Calu3 (cell line): Measurements from ENCODE around the gene DPH1. TPM values are rescaled to one million over a fixed set of nuclear protein-coding genes. Genes with fewer than 3 reads are reported as not detected.
A peak's percentile ranks its signal among the peaks of the same experiment; 100 is the strongest.

Source experiments
- BruUV-seq: library from RNA; stranded (reverse); fragments of 400-500 nt; replicated peaks from 2 replicates; lab custom pipeline; 2021; lab: Mats Ljungman, UMichigan
- CTCF ChIA-PET: fragments of 300-600 bp; sonication (Branson Sonifier 250); formaldehyde crosslinking; loops from one replicate; lab custom pipeline; 2022; ENCODE audit warnings: antibody characterized with exemption; lab: Charles Lee
- DNase-seq: peaks from one replicate; pipeline ENCODE4 v3.0.0; 2022
- H3K27ac Mint-ChIP-seq: one replicate; pipeline ENCODE4 v1.8.0; 2022; ENCODE audit warnings: mixed read lengths; ENCODE audit not compliant: unreplicated experiment
- H3K27me3 Mint-ChIP-seq: one replicate; pipeline ENCODE4 v1.8.0; 2022; ENCODE audit warnings: mixed read lengths; ENCODE audit not compliant: unreplicated experiment
- H3K36me3 Mint-ChIP-seq: one replicate; pipeline ENCODE4 v1.8.0; 2022; ENCODE audit warnings: mild to moderate bottlenecking, moderate library complexity, mixed read lengths; ENCODE audit not compliant: insufficient read depth, unreplicated experiment
- H3K4me1 Mint-ChIP-seq: one replicate; pipeline ENCODE4 v1.8.0; 2022; ENCODE audit warnings: mild to moderate bottlenecking, low read depth, mixed read lengths; ENCODE audit not compliant: unreplicated experiment
- H3K4me3 Mint-ChIP-seq: one replicate; pipeline ENCODE4 v1.8.0; 2022; ENCODE audit warnings: mild to moderate bottlenecking, low read depth, moderate library complexity, mixed read lengths; ENCODE audit not compliant: unreplicated experiment
- H3K9me3 Mint-ChIP-seq: one replicate; pipeline ENCODE4 v1.8.0; 2022; ENCODE audit warnings: low read depth, mixed read lengths; ENCODE audit not compliant: unreplicated experiment
- CTCF ChIP-seq: fragments of 200-600 bp; IDR thresholded peaks from one replicate; pipeline ENCODE4 v1.8.0; 2022; ENCODE audit warnings: antibody characterized with exemption; ENCODE audit not compliant: unreplicated experiment
- intact Hi-C: fragments of 100-400 bp; cut with micrococcal nuclease; formaldehyde crosslinking; loops from one replicate; pipeline ENCODE4 v1.10.0; 2022; ENCODE audit not compliant: unreplicated experiment
- total RNA-seq: library from RNA; stranded (reverse); gene quantifications from 2 replicates; pipeline ENCODE4 v1.2.3, GENCODE V29; 2022

DPH1 gene
- total RNA-seq, 1 experiment from 2014 or later: 24.7 TPM

- peak; percentile 16 for DNase-seq
- peaks cover 5% of the 10 kb centered on the region for H3K36me3 Mint-ChIP-seq
- intact Hi-C loops: no loop called here
- H3K4me1 Mint-ChIP-seq: no peaks in the 10 kb centered on the region
- no peak overlapping the region for H3K27ac Mint-ChIP-seq
- CTCF ChIA-PET: interaction anchor here (0.6 to 3.9 kb wide), 4 partner anchors 20 to 113 kb away, joined by 3 to 69 read pairs (median 6); no protein-coding TSS in a partner anchor
- peaks cover 59% of the 10 kb centered on the region for H3K27me3 Mint-ChIP-seq
- no peaks in the 10 kb centered on the region for H3K9me3 Mint-ChIP-seq
- H3K4me3 Mint-ChIP-seq: peak overlapping the region; percentile 17
- BruUV-seq: no TSS peak
- TF ChIP-seq CTCF: no peak
Observed at GRCh38 chr17:2023692-2024571, 6.0 kb upstream of the DPH1 start.

GRCh38 chr17:2024572-2025219 is 5.3 kb upstream of the DPH1 start:
- no peak for TF ChIP-seq CTCF
- no TSS peak for BruUV-seq
- H3K4me1 Mint-ChIP-seq: no peaks in the 10 kb centered on the region
- H3K27ac Mint-ChIP-seq: no peak overlapping the region
- CTCF ChIA-PET: interaction anchor here (1.0 to 3.9 kb wide), 2 partner anchors 20 to 114 kb away, joined by 8 to 69 read pairs; no protein-coding TSS in a partner anchor
- H3K9me3 Mint-ChIP-seq: no peaks in the 10 kb centered on the region
- peaks cover 9% of the 10 kb centered on the region for H3K36me3 Mint-ChIP-seq
- no peak for DNase-seq
- peak overlapping the region; percentile 56 for H3K4me3 Mint-ChIP-seq
- H3K27me3 Mint-ChIP-seq: peaks cover 51% of the 10 kb centered on the region
- intact Hi-C loops: no loop called here

- Mint-ChIP-seq H3K4me1 (no peaks in the 10 kb centered on the region), H3K9me3 (no peaks in the 10 kb centered on the region), H3K27ac (no peak within 1 kb of the TSS), H3K27me3 (peaks cover 46% of the 10 kb centered on the region), H3K36me3 (peaks cover 15% of the 10 kb centered on the region), H3K4me3 (peak within 1 kb of the TSS; percentile 56)
- CTCF ChIA-PET: interaction anchor here (0.6 to 3.9 kb wide), 2 partner anchors 18 to 115 kb away, joined by 7 to 69 read pairs; no protein-coding TSS in a partner anchor
- DNase-seq: peak; percentile 27
- no peak for TF ChIP-seq CTCF
- no TSS peak for BruUV-seq
- intact Hi-C loops: no loop called here
Observed at GRCh38 chr17:2025220-2025621, 4.7 kb upstream of the DPH1 start, which contains the start of gene RTN4RL1. RTN4RL1 (minus strand) TSS chr17:2025334; CDS start chr17:2024865, 469 bp downstream.

- CTCF ChIA-PET: interaction anchor here (0.6 to 3.9 kb wide), 7 partner anchors 13 to 120 kb away, joined by 3 to 69 read pairs (median 4); no protein-coding TSS in a partner anchor
- DNase-seq: peak; percentile 74
- peak overlapping the region; percentile 56 for H3K4me3 Mint-ChIP-seq
- peaks cover 20% of the 10 kb centered on the region for H3K36me3 Mint-ChIP-seq
- H3K4me1 Mint-ChIP-seq: no peaks in the 10 kb centered on the region
- intact Hi-C loops: loop anchor here (1.0 kb wide), 1 partner anchor 116 kb away; no protein-coding TSS in a partner anchor
- H3K9me3 Mint-ChIP-seq: no peaks in the 10 kb centered on the region
- peak; percentile 54 for TF ChIP-seq CTCF
- H3K27ac Mint-ChIP-seq: no peak overlapping the region
- H3K27me3 Mint-ChIP-seq: peaks cover 41% of the 10 kb centered on the region
- BruUV-seq: no TSS peak
Observed at GRCh38 chr17:2025622-2026309, 4.2 kb upstream of the DPH1 start.
